GM12872 (cell line): ENCODE results near the gene SLC25A44.

Source experiments
- TF ChIP-seq, protein P1 (sequence below): IDR thresholded peaks from 3 replicates; pipeline ENCODE4 v1.5.1; 2011; ENCODE audit warnings: low read depth, mild to moderate bottlenecking, low read length, moderate library complexity; ENCODE audit not compliant: insufficient read depth

Gene SLC25A44

GRCh38 chr1:156229809-156230472 is 36.0 kb downstream of the SLC25A44 start:
- TF ChIP-seq, protein P1, sequence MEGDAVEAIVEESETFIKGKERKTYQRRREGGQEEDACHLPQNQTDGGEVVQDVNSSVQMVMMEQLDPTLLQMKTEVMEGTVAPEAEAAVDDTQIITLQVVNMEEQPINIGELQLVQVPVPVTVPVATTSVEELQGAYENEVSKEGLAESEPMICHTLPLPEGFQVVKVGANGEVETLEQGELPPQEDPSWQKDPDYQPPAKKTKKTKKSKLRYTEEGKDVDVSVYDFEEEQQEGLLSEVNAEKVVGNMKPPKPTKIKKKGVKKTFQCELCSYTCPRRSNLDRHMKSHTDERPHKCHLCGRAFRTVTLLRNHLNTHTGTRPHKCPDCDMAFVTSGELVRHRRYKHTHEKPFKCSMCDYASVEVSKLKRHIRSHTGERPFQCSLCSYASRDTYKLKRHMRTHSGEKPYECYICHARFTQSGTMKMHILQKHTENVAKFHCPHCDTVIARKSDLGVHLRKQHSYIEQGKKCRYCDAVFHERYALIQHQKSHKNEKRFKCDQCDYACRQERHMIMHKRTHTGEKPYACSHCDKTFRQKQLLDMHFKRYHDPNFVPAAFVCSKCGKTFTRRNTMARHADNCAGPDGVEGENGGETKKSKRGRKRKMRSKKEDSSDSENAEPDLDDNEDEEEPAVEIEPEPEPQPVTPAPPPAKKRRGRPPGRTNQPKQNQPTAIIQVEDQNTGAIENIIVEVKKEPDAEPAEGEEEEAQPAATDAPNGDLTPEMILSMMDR = no peak

DNA sequence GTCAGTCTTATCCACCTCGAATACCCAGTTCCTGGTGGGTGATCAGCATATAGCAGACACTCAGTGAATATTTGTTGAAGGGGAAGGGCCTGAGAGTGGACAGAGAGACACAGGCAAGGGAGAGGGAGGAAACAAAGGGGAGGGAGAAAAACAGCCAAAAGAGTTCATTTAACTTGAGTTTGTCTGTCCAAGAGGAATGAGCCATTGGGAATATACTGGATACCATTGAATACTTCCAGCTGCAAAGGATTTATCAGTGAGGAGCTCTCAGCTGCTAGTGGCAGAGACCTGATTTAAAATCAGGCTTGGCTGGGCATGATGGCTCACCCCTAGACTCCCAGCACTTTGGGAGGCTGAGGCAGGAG is 36.6 kb downstream of the SLC25A44 start:
- TF ChIP-seq, protein P1 = no peak

DNA sequence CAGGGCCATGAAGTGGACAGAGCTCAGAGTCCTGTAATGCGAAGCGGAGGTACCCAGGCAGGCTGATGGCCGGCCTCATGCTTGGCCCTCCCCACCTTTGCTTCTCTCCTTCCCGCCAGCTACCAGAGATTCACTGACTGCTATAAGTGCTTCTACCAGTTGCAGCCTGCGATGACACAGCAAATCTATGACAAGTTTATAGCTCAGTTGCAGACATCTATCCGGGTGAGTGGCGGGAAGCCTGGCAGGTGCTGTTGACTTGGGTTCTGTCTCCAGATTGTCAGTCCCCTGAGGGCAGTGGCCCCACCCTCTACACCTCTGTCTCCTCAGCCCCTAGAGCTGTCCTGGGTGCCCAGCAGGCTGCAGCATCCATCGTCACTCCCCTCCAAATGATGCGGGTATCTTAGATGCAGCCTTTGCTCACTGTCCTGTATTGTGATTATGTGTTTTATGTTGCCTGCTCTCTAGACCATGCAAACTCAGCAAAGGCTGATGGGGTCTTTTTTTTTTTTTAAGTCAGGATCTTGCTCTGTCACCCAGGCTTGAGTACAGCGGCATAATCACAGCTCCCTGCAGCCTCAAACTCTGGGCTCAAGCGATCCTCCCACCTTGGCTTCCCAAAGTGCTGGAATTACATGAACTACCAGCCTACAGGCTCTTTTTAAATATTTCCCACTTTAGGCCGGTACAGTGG is 38.4 kb downstream of the SLC25A44 start:
- TF ChIP-seq, protein P1 = no peak

DNA sequence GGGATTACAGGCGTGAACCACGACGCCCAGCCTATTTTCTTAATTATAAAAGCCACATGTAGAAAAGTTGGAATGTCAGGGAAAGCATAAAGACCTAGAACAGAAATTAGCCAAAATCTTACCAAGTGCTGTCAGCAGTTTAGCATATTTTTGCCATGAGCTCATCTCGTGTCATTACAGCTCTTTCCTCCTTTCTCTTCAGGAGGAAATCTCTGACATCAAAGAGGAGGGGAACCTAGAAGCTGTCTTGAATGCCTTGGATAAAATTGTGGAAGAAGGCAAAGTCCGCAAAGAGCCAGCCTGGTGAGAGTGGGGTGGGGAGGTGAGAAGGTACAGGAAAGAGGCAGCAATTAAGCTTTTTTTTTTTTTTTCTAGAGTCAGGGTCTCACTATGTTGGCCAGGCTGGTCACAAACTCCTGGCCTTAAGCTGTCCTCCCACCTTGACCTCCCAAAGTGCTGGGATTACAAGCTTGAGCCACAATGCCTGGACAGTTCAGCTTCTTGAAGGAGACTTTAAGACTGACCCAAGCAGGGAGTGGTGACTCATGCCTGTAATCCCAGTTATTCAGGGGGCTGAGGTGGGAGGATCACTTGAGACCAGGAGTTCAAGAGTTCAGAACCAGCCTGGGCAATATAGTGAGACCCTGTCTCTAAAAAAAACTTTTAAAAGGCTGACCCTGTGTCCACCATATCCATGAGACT is 39.7 kb downstream of the SLC25A44 start:
- TF ChIP-seq, protein P1 = no peak

GRCh38 chr1:156236164-156236563 is 42.3 kb downstream of the SLC25A44 start:
- TF ChIP-seq, protein P1 = no peak

DNA sequence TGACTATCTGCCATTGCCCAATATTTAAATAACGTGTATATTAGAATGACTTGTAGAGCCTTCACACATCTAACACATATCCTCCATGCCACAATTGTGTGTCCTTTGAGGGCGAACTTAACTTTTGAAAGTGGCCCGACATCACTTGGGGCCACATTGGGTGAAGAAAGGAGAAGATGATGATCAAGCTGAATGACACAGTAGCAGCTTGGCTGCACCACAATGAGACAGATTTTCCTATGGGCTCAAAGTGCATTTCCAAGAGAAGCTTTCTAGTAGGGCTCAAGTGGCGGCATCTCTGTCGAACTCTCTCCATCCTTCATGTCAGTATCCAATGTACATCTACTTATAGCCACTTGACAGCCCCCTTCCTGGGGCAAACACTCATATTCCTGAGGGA is 44.3 kb downstream of the SLC25A44 start:
- TF ChIP-seq, protein P1 = no peak

DNA sequence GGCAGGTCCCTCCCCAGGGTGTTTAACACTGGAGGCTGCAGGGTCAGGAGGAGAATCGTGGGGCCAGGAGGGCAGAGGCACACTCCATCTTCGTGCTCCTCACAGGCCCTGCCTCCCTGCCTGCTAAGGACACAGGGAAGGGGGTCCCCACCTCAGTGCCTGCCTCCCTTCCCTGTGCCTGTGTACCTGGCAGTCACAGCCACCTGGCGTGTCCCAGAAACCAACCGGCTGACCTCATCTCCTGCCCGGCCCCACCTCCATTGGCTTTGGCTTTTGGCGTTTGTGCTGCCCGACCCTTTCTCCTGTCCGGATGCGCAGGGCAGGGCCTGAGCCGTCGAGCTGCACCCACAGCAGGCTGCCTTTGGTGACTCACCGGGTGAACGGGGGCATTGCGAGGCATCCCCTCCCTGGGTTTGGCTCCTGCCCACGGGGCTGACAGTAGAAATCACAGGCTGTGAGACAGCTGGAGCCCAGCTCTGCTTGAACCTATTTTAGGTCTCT is 47.5 kb downstream of the SLC25A44 start:
- TF ChIP-seq, protein P1 = no peak
